HepG2 (cell line): Measurements from ENCODE around the gene ATAD2B. TPM values are rescaled to one million over a fixed set of nuclear protein-coding genes. Genes with fewer than 3 reads are reported as not detected.

Source experiments
- ATAC-seq: fragments of 200-7000 bp; cut with Tn5 transposase; 3 replicates; pipeline ENCODE4 v1.9.1; 2020; ENCODE audit warnings: mild to moderate bottlenecking, moderate library complexity
- BruUV-seq: library from RNA; stranded (reverse); fragments of 400-500 nt; replicated peaks from 2 replicates; lab custom pipeline; 2021; lab: Mats Ljungman, UMichigan
- CTCF ChIA-PET: fragments of 300-600 bp; formaldehyde crosslinking; extraction: SDS; loops from one replicate; lab custom pipeline; 2021; ENCODE audit warnings: low total read pairs, inconsistent platforms, low intra/inter-chr PET ratio; lab: Yijun Ruan, JAX
- POLR2A ChIA-PET: fragments of 350-600 bp; sonication (Branson Sonifier 250); formaldehyde crosslinking; loops from one replicate; lab custom pipeline; 2020; ENCODE audit warnings: antibody characterized with exemption, inconsistent platforms; lab: Yijun Ruan, JAX
- DNase-seq: peaks from one replicate; pipeline ENCODE4 v3.0.0-alpha.2; 2015; ENCODE audit warnings: low spot score
- FAIRE-seq: peaks from 3 replicates; lab custom pipeline; 2011; peaks lifted over from hg19 to GRCh38; lab: Jason Lieb, UNC
- H2AFZ ChIP-seq: one replicate; pipeline ENCODE4 v1.6.1; 2011; ENCODE audit warnings: low read length, inconsistent platforms
- H3K27ac ChIP-seq: fragments of 300-600 bp; 3 replicates; pipeline ENCODE4 v1.8.0; 2011; ENCODE audit warnings: mixed run types, mild to moderate bottlenecking, mixed read lengths, low read length, inconsistent platforms; ENCODE audit not compliant: insufficient read depth; ENCODE audit errors: extremely low read length
- H3K27me3 ChIP-seq, 2 experiments: fragments of 200-600 bp in 1 of 2; 2 replicates in 1 of 2; 3 replicates in 1 of 2; pipeline versions ENCODE4 v1.6.0 to v1.8.0; 2011; ENCODE audit warnings: low read length in 2 of 2, mild to moderate bottlenecking in 2 of 2, moderate library complexity in 2 of 2, inconsistent platforms in 1 of 2; ENCODE audit not compliant: insufficient read depth in 2 of 2, control insufficient read depth in 1 of 2
- H3K36me3 ChIP-seq, 2 experiments: fragments of 200-600 bp in 1 of 2; replicated peaks in 1 of 2; 2 replicates in 1 of 2; 3 replicates in 1 of 2; pipeline versions ENCODE4 v1.5.1 to v1.8.0; 2011; ENCODE audit warnings: low read length in 2 of 2, inconsistent platforms in 1 of 2; ENCODE audit not compliant: insufficient read depth in 2 of 2, control insufficient read depth in 1 of 2
- H3K4me1 ChIP-seq: 2 replicates; pipeline ENCODE4 v1.5.1; 2012; ENCODE audit warnings: low read length, inconsistent platforms; ENCODE audit not compliant: insufficient read depth
- H3K4me2 ChIP-seq: 2 replicates; pipeline ENCODE4 v1.6.0; 2011; ENCODE audit warnings: low read depth, low read length, inconsistent platforms
- H3K4me3 ChIP-seq, 3 experiments: fragments of 200-600 bp in 1 of 3; sonication (generic), shearing (Covaris generic) in 1 of 3; replicated peaks in 1 of 3; 2 replicates each; pipeline ENCODE4 v1.5.1; 2011 to 2016; ENCODE audit warnings: low read length in 3 of 3, inconsistent platforms in 2 of 3, low read depth in 2 of 3, mild to moderate bottlenecking in 2 of 3, control low read depth in 1 of 3, mixed read lengths in 1 of 3; ENCODE audit not compliant: insufficient read depth in 1 of 3
- H3K79me2 ChIP-seq: one replicate; pipeline ENCODE4 v1.6.1; 2011; ENCODE audit warnings: low read length, inconsistent platforms; ENCODE audit not compliant: insufficient read depth
- H3K9ac ChIP-seq: 2 replicates; pipeline ENCODE4 v1.6.0; 2011; ENCODE audit warnings: mild to moderate bottlenecking, low read depth, low read length, inconsistent platforms; ENCODE audit not compliant: insufficient read depth
- H3K9me3 ChIP-seq: 2 replicates; pipeline ENCODE4 v1.5.1; 2012; ENCODE audit warnings: mild to moderate bottlenecking, low read length
- H4K20me1 ChIP-seq: 2 replicates; pipeline ENCODE4 v1.6.0; 2011; ENCODE audit warnings: inconsistent platforms, mild to moderate bottlenecking, low read length, moderate library complexity; ENCODE audit not compliant: insufficient read depth
- IRF2 ChIP-seq: IDR thresholded peaks from 2 replicates; pipeline ENCODE4 v1.6.1; 2018; ENCODE audit warnings: missing genetic modification reagents, missing compliant biosample characterization
- MED1 ChIP-seq: sonication (generic); formaldehyde crosslinking; IDR thresholded peaks from 2 replicates; pipeline ENCODE4 v1.4.0; 2020; ENCODE audit warnings: missing genetic modification reagents
- NFAT5 ChIP-seq: sonication (generic); formaldehyde crosslinking; IDR thresholded peaks from 2 replicates; pipeline ENCODE4 v1.4.0; 2020; ENCODE audit warnings: missing genetic modification reagents
- NR1H2 ChIP-seq: sonication (generic); formaldehyde crosslinking; IDR thresholded peaks from 2 replicates; pipeline ENCODE4 v1.8.1; 2022; ENCODE audit warnings: low read depth, missing genetic modification reagents, borderline replicate concordance
- PAX8 ChIP-seq: sonication (generic); formaldehyde crosslinking; IDR thresholded peaks from 2 replicates; pipeline ENCODE4 v1.8.0; 2022; ENCODE audit warnings: mild to moderate bottlenecking, missing genetic modification reagents, borderline replicate concordance
- RBFOX2 ChIP-seq: fragments of 200-400 bp; formaldehyde crosslinking; IDR thresholded peaks from 2 replicates; pipeline ENCODE4 v1.6.1; 2017; ENCODE audit warnings: low read depth, mild to moderate bottlenecking, low read length
- SALL2 ChIP-seq: sonication (generic); formaldehyde crosslinking; IDR thresholded peaks from 2 replicates; pipeline ENCODE4 v1.8.1; 2023; ENCODE audit warnings: mild to moderate bottlenecking, missing genetic modification reagents, inconsistent platforms
- SIN3A ChIP-seq: IDR thresholded peaks from 2 replicates; pipeline ENCODE4 v1.6.1; 2011; ENCODE audit warnings: low read depth, mild to moderate bottlenecking, control low read depth, low read length, borderline replicate concordance
- ZNF329 ChIP-seq: sonication (generic); formaldehyde crosslinking; IDR thresholded peaks from 2 replicates; pipeline ENCODE4 v1.9.0; 2021; ENCODE audit warnings: low read depth, mild to moderate bottlenecking, missing genetic modification reagents
- ZNF646 ChIP-seq: sonication (generic); formaldehyde crosslinking; IDR thresholded peaks from 2 replicates; pipeline ENCODE4 v1.9.0; 2021; ENCODE audit warnings: mild to moderate bottlenecking, missing genetic modification reagents
- WGBS: methylation state at CpG from one replicate; pipeline ENCODE4 v1.1.6; 2017; ENCODE audit warnings: low lambda C conversion rate; 5-methylcytosine and 5-hydroxymethylcytosine counted together
- in situ Hi-C: cut with HindIII; loops from 2 replicates; pipeline ENCODE4 v1.10.0; 2017; ENCODE audit warnings: low pct_unique_long_range_greater_than_20kb; ENCODE audit not compliant: extremely low pct_ligation_motif_present
- intact Hi-C: fragments of 100-400 bp; cut with micrococcal nuclease; formaldehyde crosslinking; loops from one replicate; pipeline ENCODE4 v1.10.0; 2022; ENCODE audit not compliant: unreplicated experiment
- polyA plus RNA-seq, 8 experiments: library from polyadenylated mRNA; depleted of rRNA in 3 of 8; stranded (reverse) in 7 of 8; unstranded in 1 of 8; fragments of >200 nt; fragmentation: Illumina TruSeq in 4 of 8; extraction: Trizol in 4 of 8; gene quantifications; 2 replicates each; pipeline versions ENCODE4 v1.2.1 to v1.2.3, GENCODE V29; 2011 to 2016; ENCODE audit warnings: low read depth in 4 of 8, missing spikeins in 1 of 8, mixed read lengths in 1 of 8; ENCODE audit not compliant: insufficient read depth in 1 of 8
- total RNA-seq, 5 experiments: library from RNA; depleted of rRNA; stranded (reverse); fragments of >200 nt; fragmentation: Illumina TruSeq; extraction: Trizol; gene quantifications; 2 replicates each; pipeline ENCODE4 v1.2.3, GENCODE V29; 2016; ENCODE audit warnings: low read depth in 1 of 5

ATAD2B gene
- total and polyA plus RNA-seq, 2 of the 13 experiments (the other 11 are each of a cell fraction or from before 2014, with no cell fraction given): 5.3 to 22.2 TPM

GRCh38 chr2:23940718-23941620 lies 14.0 kb upstream of the ATAD2B start:
- TSS peak; percentile 66 for BruUV-seq
- Histone ChIP-seq H3K27me3 (peaks cover 0 to 3% of the 10 kb centered on the region in 2 experiments; a peak in 1 of 5 replicates), H3K4me3 (peak overlapping the region; percentile 87 to 96 (median 93)), H3K9ac (peak overlapping the region; percentile 91), H3K27ac (peak overlapping the region; percentile 87), H3K79me2 (peaks cover 52% of the 10 kb centered on the region), H3K36me3 (no peaks in the 10 kb centered on the region), H3K4me1 (peaks cover 50% of the 10 kb centered on the region), H3K9me3 (no peaks in the 10 kb centered on the region), H3K4me2 (peak overlapping the region; percentile 100), H4K20me1 (peaks cover 3% of the 10 kb centered on the region; the same call in 1 of the 2 replicates), H2AFZ (peak overlapping the region; percentile 52)
- WGBS: 3% methylated on average over 22 of the region's 46 CpGs
- POLR2A ChIA-PET: interaction anchor here (0.6 to 4.6 kb wide), 8 partner anchors 9 to 143 kb away, joined by 3 to 135 read pairs (median 5); partner anchors contain the start of genes ATAD2B, SF3B6, TP53I3 and WDCP
- ATAC-seq (peak; percentile 55), DNase-seq (peak; percentile 65), FAIRE-seq (no peak)
- intact Hi-C loops: loop anchor here (2.0 kb wide), 1 partner anchor 136 kb away; the partner anchor contains the start of gene SF3B6
- in situ Hi-C loops: no loop called here
- CTCF ChIA-PET: no interaction called here
- TF ChIP-seq SIN3A (0 out of 2 replicates have a peak, but pooled peaks have one; percentile 50), NR1H2 (CRISPR knock-in tag) (peak; percentile 43; the same call in 1 of the 2 replicates), ZNF646 (peak; percentile 56; the same call in 1 of the 2 replicates), IRF2 (CRISPR knock-in tag) (peak; percentile 63; the same call in 1 of the 2 replicates), ZNF329 (CRISPR knock-in tag) (peak; percentile 71), SALL2 (CRISPR knock-in tag) (peak; percentile 64; the same call in 1 of the 2 replicates), RBFOX2 (peak; percentile 47), NFAT5 (CRISPR knock-in tag) (0 out of 2 replicates have a peak, but pooled peaks have one; percentile 40), PAX8 (0 out of 2 replicates have a peak, but pooled peaks have one; percentile 38), MED1 (CRISPR knock-in tag) (peak; percentile 44; the same call in 1 of the 2 replicates)
